HAP-1 (cell line): Measurements from ENCODE around the gene STKLD1.

Experiments
- DNase-seq, 2 experiments: peaks; one replicate each; pipeline ENCODE4 v3.0.0-alpha.2; 2016 to 2020; ENCODE audit warnings: low spot score in 2 of 2
- H3K27me3 ChIP-seq: fragments of 250-450 bp; sonication (Bioruptor Pico); 2 replicates; pipeline ENCODE4 v1.5.1; 2020; ENCODE audit warnings: low read depth, mild to moderate bottlenecking, moderate library complexity
- H3K36me3 ChIP-seq: fragments of 250-450 bp; sonication (Bioruptor Pico); replicated peaks from 2 replicates; pipeline ENCODE4 v1.5.1; 2020; ENCODE audit warnings: mild to moderate bottlenecking
- H3K4me1 ChIP-seq: fragments of 250-450 bp; sonication (Bioruptor Pico); 2 replicates; pipeline ENCODE4 v1.5.1; 2020; ENCODE audit warnings: mild to moderate bottlenecking
- H3K4me3 ChIP-seq: fragments of 250-450 bp; sonication (Bioruptor Pico); 2 replicates; pipeline ENCODE4 v1.5.1; 2020; ENCODE audit warnings: mild to moderate bottlenecking, moderate library complexity
- H3K9me3 ChIP-seq: fragments of 250-450 bp; sonication (Bioruptor Pico); 2 replicates; pipeline ENCODE4 v1.5.1; 2020; ENCODE audit warnings: mild to moderate bottlenecking, moderate library complexity
- in situ Hi-C: fragments of 300-500 bp; cut with MboI; formaldehyde crosslinking; loops from 3 replicates; pipeline ENCODE4 v1.14.3; 2020; ENCODE audit warnings: low sequenced_read_pairs, inconsistent platforms, mixed read lengths

Gene STKLD1

GRCh38 chr9:133339641-133340040 lies 36.5 kb upstream of the STKLD1 start:
- Histone ChIP-seq H3K36me3 (peaks cover 51% of the 10 kb centered on the region), H3K4me1 (peaks cover 8% of the 10 kb centered on the region), H3K9me3 (no peaks in the 10 kb centered on the region), H3K4me3 (no peak overlapping the region), H3K27me3 (no peaks in the 10 kb centered on the region)
- in situ Hi-C loops: loop anchor here (10.0 kb wide), 1 partner anchor 145 kb away; no protein-coding TSS in a partner anchor
- no peak for DNase-seq

DNA sequence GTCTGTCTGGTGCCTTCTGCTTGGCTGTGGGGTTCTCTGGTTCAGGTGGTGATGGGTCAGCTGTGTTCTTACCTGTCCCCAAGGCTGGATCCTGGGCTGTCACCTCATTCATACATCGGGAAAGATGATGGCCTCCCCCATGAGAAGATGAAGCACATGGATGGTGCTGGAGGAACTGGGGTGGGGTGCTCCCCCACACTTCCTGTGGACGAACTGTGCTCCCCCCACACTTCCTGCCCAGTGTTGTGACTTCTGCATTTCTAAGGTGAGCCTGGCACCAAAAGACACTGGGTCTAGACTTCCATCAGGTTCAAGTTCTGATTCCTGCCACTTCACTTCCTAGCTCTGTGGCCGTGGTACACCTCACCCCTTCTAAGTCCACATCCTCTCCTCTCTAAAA lies 35.9 kb upstream of the STKLD1 start:
- no peak for DNase-seq
- no peak overlapping the region for H3K4me3 ChIP-seq
- no peaks in the 10 kb centered on the region for H3K27me3 ChIP-seq
- peaks cover 6% of the 10 kb centered on the region for H3K4me1 ChIP-seq
- H3K9me3 ChIP-seq: no peaks in the 10 kb centered on the region
- H3K36me3 ChIP-seq: peaks cover 54% of the 10 kb centered on the region
- in situ Hi-C loops: loop anchor here (10.0 kb wide), 1 partner anchor 145 kb away; no protein-coding TSS in a partner anchor

DNA sequence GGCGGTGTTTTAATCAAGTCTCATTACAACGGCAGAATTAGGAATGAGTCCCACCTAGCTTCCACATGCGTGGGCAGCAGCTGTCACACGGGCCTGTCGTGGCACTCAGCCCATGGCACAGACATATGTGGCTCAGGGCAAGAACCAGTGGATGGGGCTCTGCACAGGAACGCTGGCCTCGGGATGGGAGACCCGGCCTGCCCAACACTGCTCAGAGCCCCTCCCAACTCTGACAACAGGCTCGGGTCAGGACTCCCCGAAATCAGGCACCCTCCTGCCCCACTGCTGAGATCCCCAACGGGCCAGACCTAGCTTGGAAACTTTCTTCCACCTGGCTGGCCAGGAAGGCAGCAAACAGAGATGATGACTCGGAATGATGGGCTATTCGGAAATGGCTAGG lies 35.2 kb upstream of the STKLD1 start:
- no peak overlapping the region for H3K4me3 ChIP-seq
- in situ Hi-C loops: loop anchor here (10.0 kb wide), 1 partner anchor 144 kb away; no protein-coding TSS in a partner anchor
- H3K27me3 ChIP-seq: no peaks in the 10 kb centered on the region
- DNase-seq: no peak
- peaks cover 58% of the 10 kb centered on the region for H3K36me3 ChIP-seq
- H3K9me3 ChIP-seq: no peaks in the 10 kb centered on the region
- peaks cover 6% of the 10 kb centered on the region for H3K4me1 ChIP-seq

DNA sequence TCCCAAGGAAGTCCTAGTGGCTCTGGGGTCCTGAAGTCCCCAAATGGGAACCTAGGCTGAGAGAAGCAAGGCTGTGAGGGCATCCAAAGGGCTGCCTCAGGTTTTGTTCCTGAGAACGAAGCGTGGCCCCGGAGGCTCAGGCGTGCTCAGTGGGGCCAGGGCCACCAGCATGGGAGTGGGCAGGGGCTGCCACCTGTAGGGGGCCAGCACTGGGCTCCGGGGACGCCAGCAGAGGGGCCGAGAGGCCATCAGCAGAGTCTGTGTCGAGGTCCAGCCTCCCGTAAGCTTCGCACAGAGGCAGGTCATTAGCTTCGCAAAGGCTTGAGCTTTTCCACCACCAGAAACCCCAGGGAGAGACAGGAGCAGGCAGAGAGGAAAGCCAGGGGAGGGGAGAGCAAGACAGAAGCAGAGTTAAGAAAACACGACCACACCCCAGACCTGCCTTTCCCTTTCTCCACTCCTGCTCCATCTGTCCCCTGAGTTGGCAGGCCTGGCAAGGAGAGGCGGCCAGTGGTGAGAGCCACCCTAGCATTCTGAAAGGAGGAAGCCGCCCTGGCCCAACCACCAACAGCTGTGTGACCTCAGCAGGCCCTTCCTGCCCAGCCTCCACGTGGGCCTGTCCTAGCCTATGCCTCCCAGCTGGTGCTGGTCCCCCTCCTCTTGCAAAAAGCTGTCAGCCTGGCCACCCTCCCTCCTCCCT lies 34.6 kb upstream of the STKLD1 start:
- Histone ChIP-seq H3K9me3 (no peaks in the 10 kb centered on the region), H3K27me3 (no peaks in the 10 kb centered on the region), H3K4me3 (no peak overlapping the region), H3K36me3 (peaks cover 60% of the 10 kb centered on the region), H3K4me1 (peaks cover 3% of the 10 kb centered on the region)
- in situ Hi-C loops: loop anchor here (10.0 kb wide), 1 partner anchor 143 kb away; no protein-coding TSS in a partner anchor
- DNase-seq: no peak

DNA sequence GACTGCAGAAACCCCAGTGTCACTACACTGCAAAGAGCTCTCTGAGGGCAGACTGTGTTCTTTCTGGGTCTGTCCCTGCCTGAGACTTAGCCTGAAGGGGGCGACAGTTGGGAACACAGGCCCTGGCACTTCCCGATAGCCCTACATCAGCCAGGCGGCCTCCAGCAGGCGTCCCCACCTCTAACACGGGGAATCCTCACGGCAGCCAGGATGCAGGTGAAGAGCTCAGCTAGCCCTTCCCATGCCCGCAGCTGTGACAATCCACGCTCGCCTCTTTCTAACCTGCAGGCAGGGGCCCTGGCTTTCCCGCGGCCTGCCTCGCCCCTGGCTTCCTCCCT lies 34.1 kb upstream of the STKLD1 start:
- Histone ChIP-seq H3K4me1 (no peaks in the 10 kb centered on the region; the same call in none of the 2 replicates), H3K36me3 (peaks cover 60% of the 10 kb centered on the region), H3K4me3 (no peak overlapping the region), H3K27me3 (no peaks in the 10 kb centered on the region), H3K9me3 (no peaks in the 10 kb centered on the region)
- peak in 1 of 2 experiments; percentile 44 for DNase-seq
- in situ Hi-C loops: loop anchor here (10.0 kb wide), 1 partner anchor 143 kb away; no protein-coding TSS in a partner anchor

GRCh38 chr9:133342570-133342969 lies 33.6 kb upstream of the STKLD1 start:
- DNase-seq: no peak
- Histone ChIP-seq H3K4me3 (no peak overlapping the region), H3K9me3 (no peaks in the 10 kb centered on the region), H3K4me1 (no peaks in the 10 kb centered on the region; the same call in none of the 2 replicates), H3K27me3 (no peaks in the 10 kb centered on the region), H3K36me3 (peaks cover 60% of the 10 kb centered on the region)
- in situ Hi-C loops: loop anchor here (10.0 kb wide), 1 partner anchor 142 kb away; no protein-coding TSS in a partner anchor

DNA sequence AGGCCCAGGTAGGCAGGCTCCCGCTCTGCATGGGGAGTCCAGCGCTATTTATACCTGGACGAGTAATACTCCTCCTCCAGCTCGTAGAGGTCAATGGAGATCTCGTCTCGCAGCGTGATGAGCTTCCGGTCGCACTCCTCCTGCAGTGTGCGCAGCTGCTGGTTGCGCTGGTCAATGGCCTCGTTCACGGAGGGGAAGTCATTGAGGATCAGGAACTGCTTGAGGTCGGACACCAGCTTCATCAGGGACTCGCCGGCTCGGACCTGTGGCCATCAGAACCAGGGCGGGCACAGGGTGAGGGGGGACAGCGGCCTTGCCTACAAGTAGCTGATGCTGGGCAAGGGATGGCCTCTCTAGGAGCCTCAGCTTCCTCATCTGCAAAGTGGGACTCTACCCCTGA lies 32.1 kb upstream of the STKLD1 start:
- peaks cover 70% of the 10 kb centered on the region for H3K36me3 ChIP-seq
- H3K27me3 ChIP-seq: no peaks in the 10 kb centered on the region
- in situ Hi-C loops: loop anchor here (10.0 kb wide), 1 partner anchor 141 kb away; no protein-coding TSS in a partner anchor
- H3K4me3 ChIP-seq: no peak overlapping the region
- H3K9me3 ChIP-seq: no peaks in the 10 kb centered on the region
- H3K4me1 ChIP-seq: peaks cover under 1% of the 10 kb centered on the region
- no peak for DNase-seq

DNA sequence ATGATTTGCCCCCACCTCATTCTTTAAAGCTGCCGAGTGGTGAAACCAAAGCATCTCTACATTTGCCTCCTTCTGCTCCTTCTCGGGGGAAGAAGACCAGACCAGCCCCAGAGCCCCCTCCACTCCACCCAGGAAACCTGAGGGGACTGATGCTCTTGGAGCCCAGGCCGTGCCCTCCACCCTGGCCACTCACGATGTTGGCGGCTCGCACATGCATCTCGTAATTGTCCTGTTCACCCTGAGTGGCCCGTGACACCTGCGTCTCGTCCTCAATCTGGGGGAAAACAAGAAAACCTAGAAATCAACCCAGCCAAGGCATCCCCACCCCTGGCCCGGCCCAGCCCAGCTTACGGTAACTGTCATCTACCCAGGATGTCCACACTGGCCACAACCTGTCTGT lies 31.2 kb upstream of the STKLD1 start:
- no peak overlapping the region for H3K4me3 ChIP-seq
- H3K4me1 ChIP-seq: peaks cover 9% of the 10 kb centered on the region
- H3K27me3 ChIP-seq: no peaks in the 10 kb centered on the region
- in situ Hi-C loops: loop anchor here (10.0 kb wide), 1 partner anchor 140 kb away; no protein-coding TSS in a partner anchor
- H3K36me3 ChIP-seq: peaks cover 76% of the 10 kb centered on the region
- no peak for DNase-seq
- H3K9me3 ChIP-seq: no peaks in the 10 kb centered on the region

DNA sequence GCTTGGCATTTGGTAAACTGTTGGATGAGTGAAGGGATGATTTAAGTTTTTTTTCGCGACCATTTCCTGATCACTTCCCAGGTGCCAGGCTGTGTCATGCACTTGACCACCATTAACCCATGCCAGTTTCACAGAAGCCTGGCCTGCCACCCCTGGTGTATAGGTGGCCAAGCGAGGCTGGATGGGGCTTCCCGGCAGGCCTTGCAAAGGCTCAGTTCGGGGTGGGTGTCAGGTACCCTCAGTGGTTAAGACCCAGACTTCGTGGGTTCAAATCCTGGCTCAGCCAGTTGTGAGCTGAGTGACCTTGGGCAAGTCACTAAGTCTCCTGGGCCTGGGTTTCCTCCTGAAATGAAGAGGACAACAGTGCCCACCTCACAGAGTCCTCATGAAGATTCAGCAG lies 30.6 kb upstream of the STKLD1 start:
- DNase-seq: no peak

DNA sequence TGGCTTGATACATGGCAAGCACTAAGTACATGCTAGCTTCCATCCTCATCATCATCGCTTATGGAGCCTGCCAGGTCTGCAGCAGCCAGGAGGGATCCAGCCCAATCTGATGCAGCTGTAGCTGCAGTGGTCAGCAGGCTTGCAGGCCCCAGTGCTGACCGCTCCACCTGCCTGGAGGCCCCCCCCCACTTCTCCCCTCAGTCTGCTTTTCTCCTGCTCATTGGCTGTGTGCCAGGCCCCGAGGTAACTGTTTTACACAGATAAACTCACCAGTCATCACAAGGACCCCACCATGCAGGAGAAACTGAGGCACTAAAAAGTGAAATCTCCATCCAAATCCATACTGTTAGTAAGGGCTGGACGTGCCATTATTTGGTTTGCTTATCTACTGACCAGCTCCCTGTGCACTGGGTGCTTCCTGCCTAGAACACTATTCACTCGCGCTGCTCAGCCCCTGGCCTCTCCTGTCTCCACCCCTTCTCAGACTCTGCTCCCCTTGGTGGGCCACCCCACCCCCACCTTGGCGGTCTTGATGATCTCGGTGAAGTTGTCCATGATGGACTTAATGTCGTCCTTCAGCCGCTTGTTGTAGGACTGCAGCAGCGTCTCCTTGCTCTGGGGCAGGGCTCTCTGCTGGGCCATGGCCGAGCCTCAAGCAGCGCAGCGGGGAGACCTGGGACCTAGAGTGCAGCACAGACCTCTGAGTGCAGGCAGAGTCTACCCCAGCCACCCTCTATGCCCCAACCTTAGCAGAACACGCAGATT lies 30.0 kb upstream of the STKLD1 start:
- H3K9me3 ChIP-seq: no peaks in the 10 kb centered on the region
- peaks cover 12% of the 10 kb centered on the region for H3K4me1 ChIP-seq
- peak overlapping the region; percentile 98 for H3K4me3 ChIP-seq
- DNase-seq: no peak
- no peaks in the 10 kb centered on the region for H3K27me3 ChIP-seq
- in situ Hi-C loops: loop anchor here (10.0 kb wide), 1 partner anchor 139 kb away; no protein-coding TSS in a partner anchor
- peaks cover 78% of the 10 kb centered on the region for H3K36me3 ChIP-seq

More for the DNA sequence above, 30.6 kb upstream of the STKLD1 start:
- no peaks in the 10 kb centered on the region for H3K9me3 ChIP-seq
- H3K36me3 ChIP-seq: peaks cover 78% of the 10 kb centered on the region
- peaks cover 12% of the 10 kb centered on the region for H3K4me1 ChIP-seq
- in situ Hi-C loops: loop anchor here (10.0 kb wide), 1 partner anchor 139 kb away; no protein-coding TSS in a partner anchor
- no peak overlapping the region for H3K4me3 ChIP-seq
- H3K27me3 ChIP-seq: no peaks in the 10 kb centered on the region

DNA sequence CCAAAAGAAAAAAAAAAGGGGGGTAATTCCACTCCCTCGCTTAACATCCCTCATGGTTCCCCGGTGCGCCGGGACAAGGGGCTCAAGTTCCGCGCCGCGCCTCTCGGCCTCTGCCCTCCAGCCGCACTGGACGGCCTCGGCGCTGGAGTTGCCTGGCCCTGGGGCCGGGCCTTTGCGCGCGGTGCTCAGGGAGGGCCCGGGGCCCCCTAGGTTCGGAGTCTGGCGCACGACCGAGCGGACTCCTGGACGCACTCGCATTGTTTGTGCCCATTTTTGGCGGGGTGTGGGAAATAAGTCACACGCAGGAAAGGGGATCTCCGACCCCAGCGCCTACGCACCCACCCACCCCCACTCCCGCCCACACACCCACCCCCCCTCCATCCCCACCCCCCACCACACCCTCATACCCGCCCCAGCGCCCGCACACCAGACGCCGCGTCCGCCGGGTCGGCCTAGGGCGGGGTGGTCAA lies 28.6 kb upstream of the STKLD1 start:
- Histone ChIP-seq H3K27me3 (no peaks in the 10 kb centered on the region), H3K36me3 (peaks cover 78% of the 10 kb centered on the region), H3K9me3 (no peaks in the 10 kb centered on the region), H3K4me3 (peak overlapping the region; percentile 98), H3K4me1 (peaks cover 12% of the 10 kb centered on the region)
- peak in 1 of 2 experiments; percentile 50 for DNase-seq
- in situ Hi-C loops: loop anchor here (10.0 kb wide), 1 partner anchor 137 kb away; no protein-coding TSS in a partner anchor

DNA sequence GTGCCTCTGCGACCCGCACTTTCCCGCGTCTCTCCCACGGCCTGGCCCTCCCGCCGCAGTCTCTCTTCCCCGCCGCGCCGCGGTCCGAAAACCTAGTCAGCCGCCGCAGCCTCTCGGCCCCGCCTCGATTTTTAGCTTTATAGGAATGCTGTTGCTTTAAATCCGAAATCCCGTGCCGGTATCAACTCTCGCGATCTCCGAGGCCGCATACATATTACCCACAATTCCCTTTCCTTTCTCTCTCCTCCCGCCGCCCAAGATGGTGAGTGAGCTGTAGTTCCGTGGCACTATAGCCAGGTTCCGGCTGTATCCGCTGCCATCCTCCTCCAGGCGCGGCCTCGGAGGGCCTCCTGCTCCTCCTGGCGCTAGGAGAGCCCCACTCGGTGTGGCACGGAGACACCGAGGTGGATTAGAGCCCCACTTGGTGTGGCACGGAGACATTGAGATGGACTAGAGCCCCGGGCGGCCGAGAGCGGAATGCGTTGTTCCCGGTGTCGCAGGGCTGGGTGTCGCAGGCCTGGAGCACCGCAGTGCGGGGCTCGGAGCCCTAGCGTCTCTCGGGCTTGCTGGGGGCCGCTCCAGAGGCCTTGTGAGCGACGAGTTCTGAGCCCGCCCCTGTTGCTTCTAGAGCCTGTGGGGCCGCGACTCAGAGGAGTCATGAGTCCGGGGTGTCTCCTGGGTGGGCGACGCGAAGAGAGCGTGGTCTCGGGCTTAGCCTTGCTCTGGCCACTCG lies 28.0 kb upstream of the STKLD1 start, which contains the start of the genes MED22 and RPL7A:
MED22 (minus strand) TSS at position 147 of the 733 bp plus-strand sequence. CDS start 1,469 bp downstream, outside the sequence.
RPL7A (plus strand) TSS at position 234 of the 733 bp plus-strand sequence; CDS start at position 260, 26 bp downstream.
- Histone ChIP-seq H3K27me3 (no peaks in the 10 kb centered on the region), H3K4me3 (peak within 1 kb of the TSS; percentile 98), H3K4me1 (peaks cover 12% of the 10 kb centered on the region), H3K36me3 (peaks cover 79% of the 10 kb centered on the region), H3K9me3 (no peaks in the 10 kb centered on the region)
- DNase-seq: peak; percentile 92 to 96
- in situ Hi-C loops: loop anchor here (10.0 kb wide), 1 partner anchor 137 kb away; no protein-coding TSS in a partner anchor
